BJ (cell line): ENCODE data around the gene INTS3. TPM values are rescaled to one million over a fixed set of nuclear protein-coding genes. Genes with fewer than 3 reads are reported as not detected.

Source experiments
- CTCF ChIA-PET: fragments of 350-600 bp; formaldehyde crosslinking; extraction: SDS; loops from one replicate; lab custom pipeline; 2021; ENCODE audit warnings: antibody characterized with exemption, inconsistent platforms; lab: Yijun Ruan, JAX
- POLR2A ChIA-PET: fragments of 300-600 bp; sonication (Branson Sonifier 250); formaldehyde crosslinking; extraction: SDS; loops from one replicate; lab custom pipeline; 2021; ENCODE audit warnings: antibody characterized with exemption; lab: Charles Lee
- DNase-seq: peaks from one replicate; pipeline ENCODE4 v3.0.0-alpha.2; 2011; ENCODE audit warnings: low read depth
- H3K27me3 ChIP-seq: 2 replicates; pipeline ENCODE4 v1.6.0; 2011; ENCODE audit warnings: low read length; ENCODE audit not compliant: control insufficient read depth, insufficient read depth
- H3K36me3 ChIP-seq: 2 replicates; pipeline ENCODE4 v1.5.1; 2011; ENCODE audit warnings: low read length; ENCODE audit not compliant: control insufficient read depth, insufficient read depth
- H3K4me3 ChIP-seq: 2 replicates; pipeline ENCODE4 v1.5.1; 2011; ENCODE audit warnings: low read depth, mild to moderate bottlenecking, control low read depth, low read length
- CTCF ChIP-seq: IDR thresholded peaks from 2 replicates; pipeline ENCODE4 v1.5.1; 2011; ENCODE audit warnings: low read depth, mild to moderate bottlenecking, control low read depth, inconsistent platforms, low read length, moderate library complexity; ENCODE audit not compliant: insufficient read depth
- polyA minus RNA-seq: library from RNA; depleted of rRNA, polyadenylated mRNA; stranded (reverse); fragments of >200 nt; gene quantifications from 2 replicates; pipeline ENCODE4 v1.2.3, GENCODE V29; 2011; rRNA and poly(A)+ RNA removed
- polyA plus RNA-seq: library from polyadenylated mRNA; depleted of rRNA; stranded (reverse); fragments of >200 nt; gene quantifications from 2 replicates; pipeline ENCODE4 v1.2.3, GENCODE V29; 2011; rRNA removed

INTS3 gene
- polyA plus RNA-seq (38.8 and 52.8 TPM in 2 replicates), polyA minus RNA-seq (30.1 and 34.8 TPM in 2 replicates)

GRCh38 chr1:153727463-153728304 lies at the start of gene INTS3:
TSS of gene INTS3 (plus strand) at chr1:153728050. CDS start at chr1:153728635, 585 bp downstream.
- ChIA-PET CTCF (interaction anchor here (1.0 kb wide), 2 partner anchors 49 to 52 kb away, joined by 3 read pairs; partner anchors contain the start of gene NPR1), POLR2A (interaction anchor here (0.5 to 0.8 kb wide), 8 partner anchors 15 to 265 kb away, joined by 3 to 13 read pairs (median 5); no protein-coding TSS in a partner anchor)
- H3K4me3 ChIP-seq: peak within 1 kb of the TSS; percentile 62
- TF ChIP-seq CTCF: peak; percentile 10; the same call in 1 of the 2 replicates
- peak; percentile 99 for DNase-seq
- H3K36me3 ChIP-seq: no peaks in the 10 kb centered on the region
- H3K27me3 ChIP-seq: no peaks in the 10 kb centered on the region

GRCh38 chr1:153678519-153679336 lies 49.1 kb upstream of the INTS3 start, which contains the start of gene NPR1:
TSS of gene NPR1 (plus strand) at chr1:153678688. CDS start at chr1:153679109, 421 bp downstream.
- peak within 1 kb of the TSS; percentile 29 for H3K4me3 ChIP-seq
- no peaks in the 10 kb centered on the region for H3K36me3 ChIP-seq
- no peak for DNase-seq
- ChIA-PET CTCF (interaction anchor here (0.6 to 4.5 kb wide), 20 partner anchors 8 to 1330 kb away, joined by 3 to 43 read pairs (median 4); partner anchors contain the start of genes ILF2 and RAB13), POLR2A (no interaction called here)
- no peak for TF ChIP-seq CTCF
- H3K27me3 ChIP-seq: peaks cover 38% of the 10 kb centered on the region

- Histone ChIP-seq H3K36me3 (no peaks in the 10 kb centered on the region), H3K4me3 (peak overlapping the region; percentile 29), H3K27me3 (peaks cover 40% of the 10 kb centered on the region)
- ChIA-PET POLR2A (no interaction called here), CTCF (interaction anchor here (0.8 to 4.5 kb wide), 11 partner anchors 8 to 1329 kb away, joined by 3 to 43 read pairs (median 4); partner anchors contain the start of genes ILF2 and RAB13)
- no peak for DNase-seq
- no peak for TF ChIP-seq CTCF
These were observed 48.3 kb upstream of the INTS3 start for GRCh38 chr1:153679337-153680119.

GRCh38 chr1:153680120-153680403 lies 47.8 kb upstream of the INTS3 start:
- TF ChIP-seq CTCF: no peak
- peaks cover 43% of the 10 kb centered on the region for H3K27me3 ChIP-seq
- no peaks in the 10 kb centered on the region for H3K36me3 ChIP-seq
- CTCF ChIA-PET: interaction anchor here (0.8 to 1.7 kb wide), 7 partner anchors 9 to 307 kb away, joined by 3 to 5 read pairs (median 3); partner anchors contain the start of genes ILF2 and RAB13
- POLR2A ChIA-PET: no interaction called here
- H3K4me3 ChIP-seq: no peak overlapping the region
- DNase-seq: no peak
